KBM-7 (cell line): Measurements from ENCODE around the gene PSG4.
A peak's percentile ranks its signal among the peaks of the same experiment; 100 is the strongest.
"Not testable (repeated sequence)": the region's sequence is repeated elsewhere in the genome, so short reads cannot be mapped to it uniquely, and the experiment has no call there.

Experiments used
- DNase-seq: peaks from one replicate; pipeline ENCODE4 v3.0.0-alpha.2; 2015
- in situ Hi-C: fragments of 300-500 bp; cut with MboI; formaldehyde crosslinking; loops from 2 replicates; pipeline ENCODE4 v1.14.3; 2020; ENCODE audit warnings: low sequenced_read_pairs, low pct_unique_long_range_greater_than_20kb, mixed read lengths

The PSG4 gene

GRCh38 chr19:43201891-43202290 is 3.5 kb downstream of the PSG4 start:
- DNase-seq, in situ Hi-C loops: not testable (repeated sequence)

DNA sequence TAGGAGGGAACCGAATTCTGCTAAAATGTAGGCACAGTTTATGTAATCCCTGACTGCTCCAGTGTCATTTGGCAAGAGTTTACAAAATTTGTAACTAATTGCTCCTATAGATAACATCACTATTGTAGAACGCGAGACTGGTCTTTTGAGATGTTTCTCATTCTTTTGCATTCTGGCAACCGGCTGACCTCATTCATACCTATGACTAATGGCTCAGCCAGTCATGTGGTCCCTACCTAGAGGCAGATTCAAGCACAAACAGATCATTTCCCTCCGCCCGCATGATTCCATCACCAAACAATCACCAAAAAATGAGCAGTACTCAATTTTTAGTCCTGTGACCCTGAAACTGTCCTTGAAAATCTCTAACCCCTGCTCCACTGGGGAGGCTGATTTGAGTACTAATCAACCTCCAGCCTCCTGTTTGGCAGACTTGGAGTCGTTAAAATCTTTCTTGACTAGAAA is 4.1 kb downstream of the PSG4 start:
- DNase-seq, in situ Hi-C loops: not testable (repeated sequence)

DNA sequence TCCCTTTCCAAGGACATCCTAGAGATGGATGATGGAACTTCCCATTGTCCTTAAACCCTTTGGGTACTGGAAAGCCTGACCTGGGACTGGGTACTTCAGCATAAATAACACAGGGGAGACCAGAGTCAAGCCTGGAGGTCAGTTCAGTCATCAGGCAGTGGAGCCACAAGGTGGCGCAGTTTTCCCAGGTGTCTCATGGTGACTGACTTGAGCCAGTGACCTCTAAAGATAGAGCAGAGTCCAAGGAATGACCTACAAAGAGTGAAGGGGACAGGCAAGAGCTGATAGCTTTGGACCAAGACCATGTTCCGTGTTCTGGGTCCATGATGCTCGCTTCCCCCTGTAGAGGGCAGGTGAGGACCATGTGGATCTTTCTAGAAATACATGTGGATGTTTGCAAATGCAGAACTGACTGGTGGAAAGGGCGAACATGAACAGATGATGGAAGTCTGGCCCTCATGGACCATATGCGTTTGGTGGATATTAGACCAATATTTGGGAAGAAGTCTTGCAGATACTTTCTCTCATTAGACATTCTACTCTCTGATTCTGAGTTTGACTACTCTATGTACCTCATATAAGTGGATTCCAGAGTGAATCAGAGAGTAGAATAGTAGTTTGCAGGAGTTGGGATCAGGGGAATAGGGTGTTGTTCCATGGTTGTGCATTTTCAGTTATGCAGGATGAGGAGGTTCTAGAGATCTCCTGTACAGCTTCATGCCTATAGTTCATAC is 6.6 kb downstream of the PSG4 start:
- in situ Hi-C loops, result not testable (repeated sequence)

DNA sequence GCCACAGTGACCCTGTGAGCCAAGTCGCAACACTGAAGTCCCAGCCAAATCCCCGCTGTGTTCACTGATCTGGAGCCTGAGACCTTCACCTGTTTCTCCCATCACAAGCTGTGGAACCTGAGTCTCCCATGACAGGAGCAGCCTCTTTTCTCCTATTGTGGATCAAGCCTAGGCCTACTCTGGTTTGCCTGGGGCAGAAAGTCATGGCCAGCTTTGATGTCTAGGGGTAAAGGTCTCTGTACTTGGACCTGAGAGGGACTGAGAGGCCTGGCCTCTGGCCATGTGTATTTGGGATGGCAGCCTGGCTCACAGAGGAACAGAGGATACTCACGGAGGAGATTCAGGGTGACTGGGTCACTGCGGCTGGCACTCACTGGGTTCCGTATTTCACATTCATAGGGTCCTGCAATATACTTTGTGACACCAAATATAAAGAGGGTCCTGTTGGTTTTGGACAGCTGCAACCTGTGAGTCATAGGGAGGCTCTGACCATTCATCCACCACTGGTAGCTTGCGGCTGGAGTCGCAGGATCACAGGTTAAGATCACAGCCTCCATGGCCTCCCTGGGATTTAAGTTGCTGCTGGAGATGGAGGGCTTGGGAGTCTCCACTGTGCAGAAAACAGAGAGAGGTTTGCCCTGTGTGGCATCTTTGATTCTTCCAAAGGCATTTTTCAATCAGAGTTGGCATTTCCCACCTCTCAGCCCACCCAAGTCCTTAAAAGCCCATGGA is 7.6 kb downstream of the PSG4 start:
- DNase-seq, in situ Hi-C loops: not testable (repeated sequence)

More for the DNA sequence above, 6.6 kb downstream of the PSG4 start:
- DNase-seq, result not testable (repeated sequence)

- DNase-seq, in situ Hi-C loops: not testable (repeated sequence)
Observed at GRCh38 chr19:43194397-43194796, 11.0 kb downstream of the PSG4 start.

GRCh38 chr19:43192381-43193155 is 12.9 kb downstream of the PSG4 start:
- in situ Hi-C loops, result not testable (repeated sequence)

GRCh38 chr19:43188092-43188491 is 17.3 kb downstream of the PSG4 start:
- DNase-seq, in situ Hi-C loops: not testable (repeated sequence)

More at GRCh38 chr19:43192381-43193155, 12.9 kb downstream of the PSG4 start:
- not testable (repeated sequence) for DNase-seq

DNA sequence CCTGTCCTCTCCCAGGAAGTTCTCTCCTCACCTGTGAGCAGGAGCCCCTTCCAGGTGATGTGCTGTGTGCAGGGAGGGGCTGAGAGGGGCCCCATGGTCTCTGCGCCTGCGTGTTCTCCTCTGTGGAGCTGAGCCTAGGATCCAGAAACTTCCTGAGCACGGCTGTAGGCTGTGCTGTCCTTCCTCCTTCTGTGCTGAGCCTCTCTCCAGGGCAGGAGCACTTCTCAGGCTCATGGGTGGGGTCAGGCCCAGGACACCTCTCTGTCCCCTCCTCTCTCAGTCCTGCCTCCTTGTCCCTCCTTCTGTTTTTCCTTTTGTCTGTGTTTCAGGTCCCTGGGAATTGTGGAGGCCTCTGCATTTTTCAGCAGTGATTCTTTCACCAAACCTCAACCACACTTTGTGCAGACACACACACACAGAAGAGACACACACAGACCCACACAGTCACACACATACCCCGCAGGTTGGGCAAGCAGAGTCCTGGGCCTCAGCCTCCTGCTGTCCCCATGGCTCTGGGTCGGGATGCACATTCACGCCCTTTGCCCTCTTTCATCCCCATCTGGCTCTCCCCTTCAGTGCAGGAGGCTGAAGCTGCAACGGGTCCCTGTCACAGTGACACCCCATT is 19.0 kb downstream of the PSG4 start, which contains the start of gene PSG5:
PSG5 (minus strand) TSS at position 226 of the 625 bp plus-strand sequence; CDS start at position 95, 131 bp downstream.
- in situ Hi-C loops, result not testable (repeated sequence)

GRCh38 chr19:43181869-43182771 is 23.3 kb downstream of the PSG4 start:
- in situ Hi-C loops, DNase-seq: not testable (repeated sequence)

More for the DNA sequence above, 19.0 kb downstream of the PSG4 start, which contains the start of gene PSG5:
- not testable (repeated sequence) for DNase-seq

DNA sequence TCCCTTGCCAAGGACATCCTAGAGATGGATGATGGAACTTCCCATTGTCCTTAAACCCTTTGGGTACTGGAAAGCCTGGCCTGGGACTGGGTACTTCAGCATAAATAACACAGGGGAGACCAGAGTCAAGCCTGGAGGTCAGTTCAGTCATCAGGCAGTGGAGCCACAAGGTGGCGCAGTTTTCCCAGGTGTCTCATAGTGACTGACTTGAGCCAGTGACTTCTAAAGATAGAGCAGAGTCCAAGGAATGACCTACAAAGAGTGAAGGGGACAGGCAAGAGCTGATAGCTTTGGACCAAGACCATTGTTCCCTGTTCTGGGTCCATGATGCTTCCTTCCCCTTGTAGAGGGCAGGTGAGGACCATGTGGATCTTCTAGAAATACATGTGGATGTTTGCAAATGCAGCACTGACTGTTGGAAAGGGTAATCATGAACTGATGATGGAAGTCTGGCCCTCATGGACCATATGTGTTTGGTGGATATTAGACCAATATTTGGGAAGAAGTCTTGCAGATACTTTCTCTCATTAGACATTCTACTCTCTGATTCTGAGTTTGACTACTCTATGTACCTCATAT is 25.8 kb downstream of the PSG4 start:
- DNase-seq, result peak; percentile 2
- in situ Hi-C loops, result not testable (repeated sequence)

GRCh38 chr19:43178577-43178976 is 26.9 kb downstream of the PSG4 start:
- in situ Hi-C loops, DNase-seq: not testable (repeated sequence)

- in situ Hi-C loops, DNase-seq: not testable (repeated sequence)
Observed at GRCh38 chr19:43165906-43166305, 39.5 kb downstream of the PSG4 start.

GRCh38 chr19:43163135-43163534 is 42.3 kb downstream of the PSG4 start:
- in situ Hi-C loops, DNase-seq: not testable (repeated sequence)

DNA sequence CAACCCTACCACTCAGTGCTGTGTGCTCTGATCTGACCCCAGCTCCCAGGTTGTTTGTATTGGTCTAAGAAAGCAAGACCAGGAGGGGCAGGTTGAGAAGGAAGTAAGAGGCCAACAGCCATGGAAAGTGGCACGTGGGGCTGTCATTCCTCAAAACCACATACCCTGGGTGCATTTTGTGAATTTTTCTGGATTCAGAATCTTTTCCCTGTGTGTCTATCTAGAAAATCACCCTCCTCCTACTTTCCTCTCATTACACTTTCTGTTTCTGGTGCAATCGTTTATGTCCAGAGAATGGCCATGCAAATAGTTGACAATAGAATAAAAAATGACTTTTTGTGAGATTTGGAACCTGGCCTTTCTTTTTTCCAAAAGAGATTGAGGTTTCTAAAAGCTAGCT is 43.2 kb downstream of the PSG4 start:
- in situ Hi-C loops, DNase-seq: not testable (repeated sequence)

DNA sequence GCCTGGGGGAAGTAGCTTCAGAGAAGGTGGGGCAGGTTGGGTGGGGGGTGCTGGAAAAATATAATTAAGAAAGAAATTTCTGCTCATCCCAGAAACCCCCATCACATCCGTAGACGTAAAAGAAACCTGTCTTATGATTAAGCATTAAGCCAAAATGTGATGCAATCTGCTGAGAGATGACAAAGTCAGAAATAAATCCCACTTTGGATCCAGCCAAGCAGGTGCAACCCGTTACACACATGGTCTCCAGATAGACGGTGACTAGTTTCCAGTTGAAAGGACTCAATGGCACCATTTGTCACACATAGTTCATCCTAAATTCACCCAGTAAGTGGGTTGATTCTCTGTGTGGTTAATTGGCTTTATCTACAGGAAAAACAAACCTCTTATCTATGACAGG is 53.2 kb downstream of the PSG4 start:
- no peak for DNase-seq
- in situ Hi-C loops, result no loop called here

- DNase-seq, in situ Hi-C loops: not testable (repeated sequence)
Observed at GRCh38 chr19:43149788-43150187, 55.6 kb downstream of the PSG4 start.

DNA sequence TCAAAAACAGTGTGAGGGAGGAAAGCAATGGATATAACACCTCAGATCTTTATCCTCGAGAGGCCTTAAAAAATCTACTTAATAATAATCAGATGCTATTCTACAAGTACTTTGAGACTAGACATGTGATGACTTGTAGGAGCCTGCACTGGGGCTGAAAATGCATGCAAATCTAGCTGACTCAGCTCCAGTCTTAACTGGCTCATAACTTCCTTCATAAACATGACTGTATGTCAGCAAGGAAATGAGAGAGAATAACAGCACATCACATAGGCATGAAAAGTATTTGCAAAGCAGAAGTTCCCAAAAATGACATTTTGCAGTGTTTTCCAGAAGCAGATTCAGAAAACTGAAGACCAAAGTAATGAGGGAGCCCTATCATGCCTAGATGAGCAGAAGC is 57.2 kb downstream of the PSG4 start:
- in situ Hi-C loops, result no loop called here
- no peak for DNase-seq
